GM13977 (cell line): ENCODE measurements around the gene BARX1.

ENCODE experiments used
- DNase-seq: peaks from one replicate; pipeline ENCODE4 v3.0.0; 2012; ENCODE audit warnings: low spot score
- in situ Hi-C: fragments of 300-500 bp; cut with MboI; formaldehyde crosslinking; loops from one replicate; pipeline ENCODE4 v1.12.0; 2022; ENCODE audit warnings: low sequenced_read_pairs, low pct_unique_long_range_greater_than_20kb, mixed read lengths, inconsistent platforms; ENCODE audit not compliant: unreplicated experiment
- TF ChIP-seq, protein P1 (sequence below): IDR thresholded peaks from 2 replicates; pipeline ENCODE4 v1.5.1; 2012; ENCODE audit warnings: mild to moderate bottlenecking, control low read depth; ENCODE audit not compliant: insufficient read depth; ENCODE audit errors: extremely low read depth, missing control alignments

Gene BARX1, protein sequence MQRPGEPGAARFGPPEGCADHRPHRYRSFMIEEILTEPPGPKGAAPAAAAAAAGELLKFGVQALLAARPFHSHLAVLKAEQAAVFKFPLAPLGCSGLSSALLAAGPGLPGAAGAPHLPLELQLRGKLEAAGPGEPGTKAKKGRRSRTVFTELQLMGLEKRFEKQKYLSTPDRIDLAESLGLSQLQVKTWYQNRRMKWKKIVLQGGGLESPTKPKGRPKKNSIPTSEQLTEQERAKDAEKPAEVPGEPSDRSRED

DNA sequence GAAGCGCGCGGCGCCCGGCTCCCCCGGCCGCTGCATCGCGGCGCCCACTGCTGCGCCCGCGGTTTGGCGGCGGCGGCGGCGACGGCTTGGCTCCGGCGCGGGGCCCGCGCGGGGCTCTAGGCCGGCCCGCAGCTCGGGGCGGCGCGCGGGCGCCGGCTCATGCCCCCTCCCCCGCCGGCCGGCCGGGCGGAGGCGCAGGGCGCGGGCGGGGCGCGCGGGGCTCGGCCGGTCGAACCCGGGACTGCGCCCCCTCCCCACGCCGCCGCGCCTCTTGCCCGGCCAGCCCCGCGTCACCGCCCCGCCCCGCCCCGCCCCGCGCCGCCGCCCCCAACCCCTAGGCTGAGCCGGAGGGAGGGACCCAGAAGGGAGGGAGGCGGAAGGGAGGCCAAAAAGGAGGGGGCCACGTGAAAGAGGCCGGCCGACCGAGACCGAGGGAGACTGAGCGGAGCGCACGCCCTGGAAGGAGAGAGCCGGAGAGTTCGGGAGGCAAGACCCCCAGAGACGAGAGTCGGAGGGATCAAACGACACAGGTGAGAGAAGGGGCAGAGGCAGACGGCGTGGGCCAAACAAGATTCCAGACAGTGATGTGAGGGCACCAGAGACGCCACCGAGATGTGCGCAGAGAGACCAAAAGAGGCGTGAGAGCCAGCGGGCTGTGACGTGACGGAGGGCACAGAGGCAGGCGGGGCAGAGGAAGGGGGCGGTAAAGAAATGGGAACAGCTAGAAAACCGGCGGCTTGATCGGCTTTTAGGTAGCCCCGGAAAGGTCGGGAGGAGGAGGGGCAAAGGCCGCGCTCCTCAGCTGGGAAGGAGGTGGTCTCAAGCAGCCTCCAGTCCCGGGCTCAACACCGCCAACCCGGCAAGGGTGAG is at the start of gene BARX1:
Gene BARX1, minus strand, starts transcription at position 245 of the 870 bp plus-strand sequence. Its CDS starts 209 bp downstream, at position 36.
- TF ChIP-seq, protein P1, sequence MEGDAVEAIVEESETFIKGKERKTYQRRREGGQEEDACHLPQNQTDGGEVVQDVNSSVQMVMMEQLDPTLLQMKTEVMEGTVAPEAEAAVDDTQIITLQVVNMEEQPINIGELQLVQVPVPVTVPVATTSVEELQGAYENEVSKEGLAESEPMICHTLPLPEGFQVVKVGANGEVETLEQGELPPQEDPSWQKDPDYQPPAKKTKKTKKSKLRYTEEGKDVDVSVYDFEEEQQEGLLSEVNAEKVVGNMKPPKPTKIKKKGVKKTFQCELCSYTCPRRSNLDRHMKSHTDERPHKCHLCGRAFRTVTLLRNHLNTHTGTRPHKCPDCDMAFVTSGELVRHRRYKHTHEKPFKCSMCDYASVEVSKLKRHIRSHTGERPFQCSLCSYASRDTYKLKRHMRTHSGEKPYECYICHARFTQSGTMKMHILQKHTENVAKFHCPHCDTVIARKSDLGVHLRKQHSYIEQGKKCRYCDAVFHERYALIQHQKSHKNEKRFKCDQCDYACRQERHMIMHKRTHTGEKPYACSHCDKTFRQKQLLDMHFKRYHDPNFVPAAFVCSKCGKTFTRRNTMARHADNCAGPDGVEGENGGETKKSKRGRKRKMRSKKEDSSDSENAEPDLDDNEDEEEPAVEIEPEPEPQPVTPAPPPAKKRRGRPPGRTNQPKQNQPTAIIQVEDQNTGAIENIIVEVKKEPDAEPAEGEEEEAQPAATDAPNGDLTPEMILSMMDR, result no peak
- in situ Hi-C loops, result loop anchor here (25.0 kb wide), 1 partner anchor 268 kb away; no protein-coding TSS in a partner anchor
- peak; percentile 53 for DNase-seq

DNA sequence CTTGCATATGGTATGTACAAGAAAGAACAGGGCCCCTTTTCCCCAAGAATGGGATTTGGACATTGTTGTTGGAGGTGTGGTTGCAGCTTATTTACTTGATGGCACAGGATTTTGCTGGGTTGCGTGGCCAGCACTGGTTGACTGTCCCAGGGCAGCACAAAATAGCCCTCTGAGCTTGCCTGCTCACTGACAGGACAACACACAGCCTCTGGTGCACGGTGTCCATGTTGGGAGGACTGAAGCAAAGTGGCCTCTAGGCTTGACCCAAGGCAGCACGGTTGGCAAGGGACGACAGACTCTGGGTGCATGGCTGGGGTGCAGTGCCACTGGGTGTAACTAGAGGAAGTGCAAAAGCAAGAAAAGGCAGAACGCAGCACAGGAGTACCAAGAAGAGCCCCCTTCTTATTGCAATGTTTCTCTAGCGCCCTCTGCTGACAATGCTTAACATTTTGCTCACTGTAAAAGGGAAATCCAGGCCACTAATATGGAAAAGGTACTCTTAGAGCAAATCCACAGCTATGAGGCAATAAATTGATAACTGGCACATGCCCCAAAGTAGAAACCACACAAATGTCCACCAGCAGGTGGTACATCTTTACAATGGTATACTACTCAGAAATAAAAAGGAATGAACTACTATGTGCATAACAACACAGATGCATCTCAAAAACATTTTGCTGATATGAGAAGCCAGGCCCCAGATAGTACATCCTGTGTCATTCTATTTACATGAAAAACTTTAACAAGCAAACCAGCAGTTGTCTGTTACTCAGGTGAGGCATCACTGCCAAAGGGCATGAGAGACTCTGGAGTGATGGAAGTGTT is 47.4 kb upstream of the BARX1 start:
- TF ChIP-seq, protein P1, result peak; percentile 69
- peak; percentile 43 for DNase-seq
- in situ Hi-C loops, result no loop called here

DNA sequence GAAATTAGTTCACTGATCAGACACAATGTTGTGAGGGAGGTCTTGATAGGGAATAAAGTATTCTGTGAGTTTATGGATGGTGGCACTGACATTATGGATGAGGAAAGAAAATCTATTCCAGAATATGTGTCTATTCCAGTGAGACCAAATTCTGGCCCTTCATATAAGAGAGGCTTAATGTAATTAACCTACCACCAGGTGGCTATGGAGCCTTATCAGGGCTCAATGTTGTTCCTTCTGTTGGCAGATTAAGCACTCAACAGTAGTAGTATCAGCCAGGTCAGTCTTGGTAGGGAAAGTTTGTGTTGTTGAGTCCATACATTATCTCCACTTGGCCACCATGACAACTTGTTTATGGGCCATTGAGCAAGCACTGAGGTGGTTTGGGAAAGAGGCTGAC is 41.7 kb upstream of the BARX1 start:
- in situ Hi-C loops, result no loop called here
- DNase-seq, result no peak

DNA sequence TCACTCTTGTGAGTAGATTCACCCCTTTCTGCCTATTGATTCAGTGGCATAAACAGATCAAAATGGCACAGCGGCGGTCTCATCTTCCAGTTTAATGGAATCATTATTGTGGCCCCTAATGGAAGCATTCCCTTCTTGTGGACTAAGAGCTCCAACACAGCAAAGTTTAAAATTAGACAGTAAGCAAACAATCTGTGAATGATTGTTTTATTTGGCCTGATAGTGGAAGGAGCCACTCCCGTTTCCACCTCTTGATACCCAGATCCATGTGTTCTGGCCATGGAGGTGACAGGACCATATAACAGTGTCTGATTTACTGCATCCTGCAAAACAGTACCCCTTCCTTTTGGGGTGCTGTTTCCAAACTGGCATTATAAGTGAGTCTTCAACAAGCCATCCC is 41.2 kb upstream of the BARX1 start:
- TF ChIP-seq, protein P1, result no peak
- in situ Hi-C loops, result no loop called here
- no peak for DNase-seq

More for the DNA sequence above, 41.7 kb upstream of the BARX1 start:
- TF ChIP-seq, protein P1, result no peak

DNA sequence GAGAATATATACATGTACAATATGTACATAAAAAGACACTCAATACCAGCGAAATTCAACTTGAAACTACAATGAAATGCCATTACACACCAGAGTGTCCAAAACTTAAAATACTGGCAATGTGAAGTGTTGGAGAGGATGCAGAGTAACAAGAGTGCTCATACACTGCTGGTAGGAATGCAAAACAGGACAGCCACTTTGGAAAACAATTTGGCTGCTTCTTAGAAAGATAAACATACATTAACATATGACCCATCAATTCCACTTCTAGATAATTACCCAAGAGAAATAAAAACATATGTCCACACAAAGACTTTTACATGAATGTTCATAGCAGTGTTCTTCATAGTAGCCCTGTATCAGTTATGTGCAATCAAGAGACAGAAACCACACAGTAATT is 39.4 kb upstream of the BARX1 start:
- no peak for DNase-seq
- in situ Hi-C loops, result no loop called here
- TF ChIP-seq, protein P1, result no peak

DNA sequence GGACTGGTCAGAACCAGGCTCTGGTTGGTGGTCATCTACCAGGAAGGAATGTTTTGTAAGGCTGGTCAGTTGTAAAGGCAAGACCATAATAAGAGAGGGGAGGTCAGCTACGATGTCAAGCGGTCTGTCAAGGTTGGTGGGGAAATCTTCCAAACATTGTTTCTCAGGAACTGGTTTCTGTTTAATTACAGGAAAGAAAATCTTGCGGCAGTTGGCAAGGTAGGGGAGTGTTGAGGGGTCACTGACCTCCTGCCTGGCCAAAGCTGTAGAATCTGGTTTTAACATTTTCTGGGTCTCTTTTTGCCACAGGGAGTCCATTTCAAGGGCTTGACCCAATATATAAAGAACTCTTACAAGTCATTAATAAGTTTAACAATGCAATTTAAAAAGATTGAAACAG is 39.0 kb upstream of the BARX1 start:
- in situ Hi-C loops, result no loop called here
- TF ChIP-seq, protein P1, result no peak
- no peak for DNase-seq
